ENCODE measurements around the gene ATG14. TPM values are rescaled to one million over a fixed set of nuclear protein-coding genes. Genes with fewer than 3 reads are reported as not detected.
A peak's percentile ranks its signal among the peaks of the same experiment; 100 is the strongest.

ATG14 gene
- total RNA-seq, 1 experiment from 2014 or later: 12.6 TPM

DNA sequence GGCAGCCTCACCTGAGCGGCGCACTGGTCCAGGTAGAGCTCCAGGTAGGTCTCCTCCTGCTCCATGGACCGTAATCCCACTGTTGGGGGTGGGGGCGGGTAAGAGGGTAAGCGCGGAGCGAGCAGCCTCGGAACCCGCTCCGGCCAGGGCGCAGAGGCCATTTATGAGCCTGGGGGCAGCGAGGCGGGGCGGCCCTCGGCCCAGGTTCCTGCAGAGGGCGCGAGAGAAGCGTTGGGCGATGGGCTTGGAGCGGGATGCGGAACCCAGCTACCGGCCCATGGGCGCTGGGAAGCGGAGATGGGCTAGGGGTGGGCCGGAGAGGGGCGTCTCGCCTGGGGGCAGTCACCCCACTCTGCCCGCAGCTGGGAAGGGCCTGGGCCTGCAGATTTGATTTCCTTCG is 28.8 kb upstream of the ATG14 start, which contains the start of gene TBPL2:
TBPL2 (minus strand) TSS at position 232 of the 400 bp plus-strand sequence; CDS start at position 65, 167 bp downstream.
- H3K27ac ChIP-seq (ENCODE audit: low read length): no peak within 1 kb of the TSS
- no peaks in the 10 kb centered on the region for H3K27me3 ChIP-seq (ENCODE audit: low read length)
- H3K36me3 ChIP-seq (ENCODE audit: insufficient read depth, low read length): no peaks in the 10 kb centered on the region
- H3K9ac ChIP-seq (ENCODE audit: low read length): no peak within 1 kb of the TSS
- DNase-seq: no peak
- H3K4me3 ChIP-seq (ENCODE audit: low read length): no peak within 1 kb of the TSS
- H2AFZ ChIP-seq (ENCODE audit: low read length): no peak within 1 kb of the TSS
- H3K4me1 ChIP-seq (ENCODE audit: low read length): no peaks in the 10 kb centered on the region
- no peaks in the 10 kb centered on the region for H3K9me2 ChIP-seq (replicated peaks; ENCODE audit: insufficient read depth, low read length)
- H3K4me2 ChIP-seq (ENCODE audit: low read depth, low read length, poor library complexity, severe bottlenecking): no peak within 1 kb of the TSS
- H3K79me2 ChIP-seq (ENCODE audit: low read length): no peaks in the 10 kb centered on the region
- no peaks in the 10 kb centered on the region for H3K9me3 ChIP-seq (ENCODE audit: low read length)
- no peaks in the 10 kb centered on the region for H4K20me1 ChIP-seq (ENCODE audit: insufficient read depth, low read depth, low read length)

DNA sequence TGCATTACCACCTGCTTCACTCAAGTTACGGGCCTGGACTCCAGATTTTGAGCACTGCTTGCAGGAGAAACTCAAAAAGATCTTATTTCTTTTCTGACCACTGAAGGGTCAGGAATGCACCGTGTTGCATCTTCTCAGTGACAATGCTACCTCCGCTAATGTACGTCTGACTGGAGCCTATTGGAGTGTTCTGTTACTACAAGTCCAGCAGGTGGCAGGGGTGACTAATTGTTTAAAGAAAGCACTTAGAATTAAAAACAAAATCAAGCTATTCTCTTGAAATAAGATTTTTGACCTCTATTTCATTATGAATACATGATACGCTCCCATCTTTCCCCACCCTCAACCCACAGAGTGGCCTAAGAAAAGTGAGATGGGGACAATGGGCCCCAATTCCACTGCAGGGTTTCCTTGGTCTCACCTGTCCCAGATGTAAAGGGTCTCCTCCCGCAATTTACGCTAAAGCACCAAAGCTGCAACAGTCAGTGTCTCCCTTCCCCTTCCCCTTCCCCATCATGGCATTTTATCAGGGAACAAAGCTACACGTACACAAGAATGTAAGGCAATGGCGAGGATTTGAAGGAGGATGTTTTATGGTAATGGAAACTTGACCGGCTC is 26.5 kb upstream of the ATG14 start:
- Histone ChIP-seq H3K9me2 (replicated peaks; ENCODE audit: insufficient read depth, low read length) (no peaks in the 10 kb centered on the region), H3K36me3 (ENCODE audit: insufficient read depth, low read length) (no peaks in the 10 kb centered on the region), H4K20me1 (ENCODE audit: insufficient read depth, low read depth, low read length) (no peaks in the 10 kb centered on the region), H2AFZ (ENCODE audit: low read length) (no peak overlapping the region), H3K4me3 (ENCODE audit: low read length) (no peak overlapping the region), H3K4me2 (ENCODE audit: low read depth, low read length, poor library complexity, severe bottlenecking) (no peak overlapping the region), H3K4me1 (ENCODE audit: low read length) (peaks cover 6% of the 10 kb centered on the region; the same call in 1 of the 2 replicates), H3K9ac (ENCODE audit: low read length) (no peak overlapping the region), H3K27me3 (ENCODE audit: low read length) (no peaks in the 10 kb centered on the region), H3K9me3 (ENCODE audit: low read length) (no peaks in the 10 kb centered on the region), H3K27ac (ENCODE audit: low read length) (no peak overlapping the region), H3K79me2 (ENCODE audit: low read length) (no peaks in the 10 kb centered on the region)
- peak; percentile 82 for DNase-seq

- no peak overlapping the region for H2AFZ ChIP-seq (ENCODE audit: low read length)
- H3K9ac ChIP-seq (ENCODE audit: low read length): no peak overlapping the region
- H3K4me3 ChIP-seq (ENCODE audit: low read length): no peak overlapping the region
- H3K27me3 ChIP-seq (ENCODE audit: low read length): no peaks in the 10 kb centered on the region
- H3K4me2 ChIP-seq (ENCODE audit: low read depth, low read length, poor library complexity, severe bottlenecking): no peak overlapping the region
- H3K4me1 ChIP-seq (ENCODE audit: low read length): peaks cover 6% of the 10 kb centered on the region; the same call in 1 of the 2 replicates
- no peak overlapping the region for H3K27ac ChIP-seq (ENCODE audit: low read length)
- H3K9me3 ChIP-seq (ENCODE audit: low read length): no peaks in the 10 kb centered on the region
- no peak for DNase-seq
- no peaks in the 10 kb centered on the region for H3K9me2 ChIP-seq (replicated peaks; ENCODE audit: insufficient read depth, low read length)
- H3K79me2 ChIP-seq (ENCODE audit: low read length): no peaks in the 10 kb centered on the region
- no peaks in the 10 kb centered on the region for H3K36me3 ChIP-seq (ENCODE audit: insufficient read depth, low read length)
- H4K20me1 ChIP-seq (ENCODE audit: insufficient read depth, low read depth, low read length): no peaks in the 10 kb centered on the region
Observed at GRCh38 chr14:55436931-55437330, 25.3 kb upstream of the ATG14 start.

DNA sequence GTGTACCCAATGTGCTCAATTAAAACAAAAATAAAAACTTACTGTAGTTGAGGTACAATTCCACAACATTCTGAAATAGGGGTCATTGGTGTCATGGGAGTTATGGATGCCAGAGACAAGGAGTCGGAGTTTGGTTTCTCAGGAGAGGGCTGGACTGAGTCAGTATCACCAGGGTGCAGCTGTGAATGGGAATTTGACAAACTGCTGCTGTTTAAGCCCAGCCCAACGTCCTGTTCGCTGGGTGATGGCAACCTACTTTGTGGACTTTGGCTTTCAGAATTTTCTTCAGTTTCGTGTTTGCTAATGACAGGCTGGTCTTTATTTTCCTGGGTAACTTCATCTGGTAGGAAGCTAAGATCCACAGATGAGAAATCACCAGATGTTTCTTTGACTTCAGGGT is 24.9 kb upstream of the ATG14 start:
- no peak overlapping the region for H3K9ac ChIP-seq (ENCODE audit: low read length)
- H3K4me3 ChIP-seq (ENCODE audit: low read length): no peak overlapping the region
- H3K79me2 ChIP-seq (ENCODE audit: low read length): no peaks in the 10 kb centered on the region
- H3K27ac ChIP-seq (ENCODE audit: low read length): no peak overlapping the region
- 0 out of 2 replicates have a peak, but pooled peaks cover 2% of the 10 kb centered on the region for H3K27me3 ChIP-seq (ENCODE audit: low read length)
- no peaks in the 10 kb centered on the region for H3K9me3 ChIP-seq (ENCODE audit: low read length)
- no peaks in the 10 kb centered on the region for H3K36me3 ChIP-seq (ENCODE audit: insufficient read depth, low read length)
- no peak overlapping the region for H3K4me2 ChIP-seq (ENCODE audit: low read depth, low read length, poor library complexity, severe bottlenecking)
- no peaks in the 10 kb centered on the region for H3K9me2 ChIP-seq (replicated peaks; ENCODE audit: insufficient read depth, low read length)
- H3K4me1 ChIP-seq (ENCODE audit: low read length): peaks cover 6% of the 10 kb centered on the region; the same call in 1 of the 2 replicates
- DNase-seq: no peak
- no peaks in the 10 kb centered on the region for H4K20me1 ChIP-seq (ENCODE audit: insufficient read depth, low read depth, low read length)
- H2AFZ ChIP-seq (ENCODE audit: low read length): no peak overlapping the region

DNA sequence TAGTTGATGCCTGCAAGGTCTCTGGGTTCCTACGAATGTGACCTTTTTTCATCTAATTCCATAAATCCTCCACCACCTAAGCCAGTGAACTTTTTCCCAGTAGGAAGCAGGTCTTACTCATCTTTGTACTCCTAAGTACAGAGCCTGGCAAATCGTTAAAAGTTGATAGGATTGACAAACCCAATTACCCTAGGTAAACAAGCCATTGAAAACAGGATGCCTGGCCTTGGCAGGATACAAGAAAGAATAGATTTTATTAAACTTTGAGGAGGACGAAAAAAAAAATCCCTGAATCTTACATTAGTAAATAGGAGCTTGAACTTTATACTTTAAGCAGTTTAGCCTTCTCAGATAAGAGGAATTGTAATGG is 23.2 kb upstream of the ATG14 start:
- Histone ChIP-seq H4K20me1 (ENCODE audit: insufficient read depth, low read depth, low read length) (no peaks in the 10 kb centered on the region), H3K36me3 (ENCODE audit: insufficient read depth, low read length) (no peaks in the 10 kb centered on the region), H3K9me2 (replicated peaks; ENCODE audit: insufficient read depth, low read length) (no peaks in the 10 kb centered on the region), H2AFZ (ENCODE audit: low read length) (no peak overlapping the region), H3K4me3 (ENCODE audit: low read length) (no peak overlapping the region), H3K9me3 (ENCODE audit: low read length) (no peaks in the 10 kb centered on the region), H3K27me3 (ENCODE audit: low read length) (0 out of 2 replicates have a peak, but pooled peaks cover 3% of the 10 kb centered on the region), H3K79me2 (ENCODE audit: low read length) (no peaks in the 10 kb centered on the region), H3K9ac (ENCODE audit: low read length) (no peak overlapping the region), H3K4me2 (ENCODE audit: low read depth, low read length, poor library complexity, severe bottlenecking) (no peak overlapping the region), H3K27ac (ENCODE audit: low read length) (no peak overlapping the region), H3K4me1 (ENCODE audit: low read length) (peaks cover 6% of the 10 kb centered on the region; the same call in 1 of the 2 replicates)
- no peak for DNase-seq

DNA sequence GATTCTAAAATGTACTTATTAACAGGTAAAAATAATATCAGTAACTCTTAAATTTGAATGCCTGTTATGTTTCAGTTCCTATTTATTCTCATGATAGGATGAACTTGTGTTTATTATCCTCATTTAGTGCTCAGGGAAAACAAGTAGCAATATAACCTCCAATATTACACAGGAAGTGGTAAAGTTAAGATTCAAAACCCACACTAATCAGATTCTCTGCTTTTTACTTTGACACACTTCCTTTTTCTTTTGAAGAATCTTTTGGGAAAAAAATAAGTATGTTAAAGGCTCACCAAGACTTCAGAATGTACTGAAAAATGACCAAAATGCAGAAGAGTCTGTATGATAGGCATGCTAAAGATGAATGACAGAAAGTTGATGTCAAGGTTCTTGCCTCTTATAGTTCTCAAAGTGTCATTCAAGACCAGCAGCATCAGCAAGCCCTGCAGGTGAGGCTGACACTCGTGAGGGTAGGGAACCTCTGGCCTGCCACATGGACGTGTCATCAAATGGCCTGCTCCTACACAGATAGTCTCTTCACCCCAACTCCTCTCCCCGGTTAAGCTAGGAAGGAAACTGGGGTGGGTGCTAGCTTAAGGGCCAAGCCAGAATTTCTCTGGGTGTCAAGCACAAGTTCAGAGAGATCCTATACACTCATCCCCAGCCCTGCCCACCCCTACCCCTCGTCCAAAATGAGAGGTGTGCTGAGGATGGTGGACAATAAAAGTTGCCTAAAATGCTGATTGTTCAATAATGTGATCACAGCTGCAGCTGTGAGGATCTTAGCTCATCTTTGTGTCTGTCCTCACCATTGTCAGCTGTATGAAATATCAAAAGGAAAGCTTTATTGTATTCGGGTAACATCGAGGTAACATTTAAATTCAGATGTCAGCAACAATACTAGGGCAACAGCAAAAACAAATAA is 22.5 kb upstream of the ATG14 start:
- Histone ChIP-seq H3K27me3 (ENCODE audit: low read length) (0 out of 2 replicates have a peak, but pooled peaks cover 3% of the 10 kb centered on the region), H3K9me3 (ENCODE audit: low read length) (no peaks in the 10 kb centered on the region), H3K36me3 (ENCODE audit: insufficient read depth, low read length) (no peaks in the 10 kb centered on the region), H4K20me1 (ENCODE audit: insufficient read depth, low read depth, low read length) (no peaks in the 10 kb centered on the region), H3K9ac (ENCODE audit: low read length) (no peak overlapping the region), H3K4me3 (ENCODE audit: low read length) (no peak overlapping the region), H3K4me1 (ENCODE audit: low read length) (peaks cover 6% of the 10 kb centered on the region; the same call in 1 of the 2 replicates), H3K79me2 (ENCODE audit: low read length) (no peaks in the 10 kb centered on the region), H3K27ac (ENCODE audit: low read length) (no peak overlapping the region), H2AFZ (ENCODE audit: low read length) (no peak overlapping the region), H3K4me2 (ENCODE audit: low read depth, low read length, poor library complexity, severe bottlenecking) (no peak overlapping the region), H3K9me2 (replicated peaks; ENCODE audit: insufficient read depth, low read length) (no peaks in the 10 kb centered on the region)
- no peak for DNase-seq

DNA sequence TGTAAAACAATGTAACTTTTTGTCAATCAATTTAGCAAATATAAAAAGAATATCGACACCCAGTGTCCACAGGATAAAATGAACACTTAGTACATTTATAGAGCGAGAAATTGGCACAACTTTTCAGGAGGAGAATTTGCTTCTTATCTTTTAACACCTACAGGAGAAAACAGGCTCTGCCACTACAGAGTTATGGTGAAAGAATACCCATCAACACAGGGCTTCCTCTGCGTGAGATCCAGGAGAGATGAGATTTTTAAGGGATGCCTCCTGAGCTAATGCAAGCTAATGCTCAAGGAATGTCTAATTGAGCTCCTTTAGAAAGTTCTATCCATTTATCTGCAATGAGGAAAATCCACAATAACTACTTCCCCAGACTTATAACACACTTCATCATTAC is 21.0 kb upstream of the ATG14 start:
- no peak for DNase-seq
- H3K4me1 ChIP-seq (ENCODE audit: low read length): peaks cover 6% of the 10 kb centered on the region; the same call in 1 of the 2 replicates
- H4K20me1 ChIP-seq (ENCODE audit: insufficient read depth, low read depth, low read length): no peaks in the 10 kb centered on the region
- H3K9me2 ChIP-seq (replicated peaks; ENCODE audit: insufficient read depth, low read length): no peaks in the 10 kb centered on the region
- no peak overlapping the region for H3K4me2 ChIP-seq (ENCODE audit: low read depth, low read length, poor library complexity, severe bottlenecking)
- H3K27me3 ChIP-seq (ENCODE audit: low read length): 0 out of 2 replicates have a peak, but pooled peaks cover 3% of the 10 kb centered on the region
- no peak overlapping the region for H3K9ac ChIP-seq (ENCODE audit: low read length)
- no peak overlapping the region for H2AFZ ChIP-seq (ENCODE audit: low read length)
- no peaks in the 10 kb centered on the region for H3K36me3 ChIP-seq (ENCODE audit: insufficient read depth, low read length)
- H3K9me3 ChIP-seq (ENCODE audit: low read length): no peaks in the 10 kb centered on the region
- H3K4me3 ChIP-seq (ENCODE audit: low read length): no peak overlapping the region
- no peak overlapping the region for H3K27ac ChIP-seq (ENCODE audit: low read length)
- H3K79me2 ChIP-seq (ENCODE audit: low read length): no peaks in the 10 kb centered on the region

- no peaks in the 10 kb centered on the region for H3K79me2 ChIP-seq (ENCODE audit: low read length)
- H3K9me2 ChIP-seq (replicated peaks; ENCODE audit: insufficient read depth, low read length): no peaks in the 10 kb centered on the region
- H3K4me3 ChIP-seq (ENCODE audit: low read length): no peak overlapping the region
- peak; percentile 88 for DNase-seq
- no peaks in the 10 kb centered on the region for H4K20me1 ChIP-seq (ENCODE audit: insufficient read depth, low read depth, low read length)
- H3K9me3 ChIP-seq (ENCODE audit: low read length): no peaks in the 10 kb centered on the region
- H3K27ac ChIP-seq (ENCODE audit: low read length): no peak overlapping the region
- no peak overlapping the region for H3K4me2 ChIP-seq (ENCODE audit: low read depth, low read length, poor library complexity, severe bottlenecking)
- no peaks in the 10 kb centered on the region for H3K36me3 ChIP-seq (ENCODE audit: insufficient read depth, low read length)
- no peak overlapping the region for H3K9ac ChIP-seq (ENCODE audit: low read length)
- H3K4me1 ChIP-seq (ENCODE audit: low read length): peaks cover 6% of the 10 kb centered on the region; the same call in 1 of the 2 replicates
- H3K27me3 ChIP-seq (ENCODE audit: low read length): 0 out of 2 replicates have a peak, but pooled peaks cover 3% of the 10 kb centered on the region
- H2AFZ ChIP-seq (ENCODE audit: low read length): no peak overlapping the region
Observed at GRCh38 chr14:55430024-55430690, 18.5 kb upstream of the ATG14 start.

Measured in Karpas-422 (cell line).